ENCODE results near the gene EIF3A. TPM values are rescaled to one million over a fixed set of nuclear protein-coding genes. Genes with fewer than 3 reads are reported as not detected.

EIF3A gene
- total RNA-seq, 2 experiments from 2014 or later, result 131 to 162 TPM

DNA sequence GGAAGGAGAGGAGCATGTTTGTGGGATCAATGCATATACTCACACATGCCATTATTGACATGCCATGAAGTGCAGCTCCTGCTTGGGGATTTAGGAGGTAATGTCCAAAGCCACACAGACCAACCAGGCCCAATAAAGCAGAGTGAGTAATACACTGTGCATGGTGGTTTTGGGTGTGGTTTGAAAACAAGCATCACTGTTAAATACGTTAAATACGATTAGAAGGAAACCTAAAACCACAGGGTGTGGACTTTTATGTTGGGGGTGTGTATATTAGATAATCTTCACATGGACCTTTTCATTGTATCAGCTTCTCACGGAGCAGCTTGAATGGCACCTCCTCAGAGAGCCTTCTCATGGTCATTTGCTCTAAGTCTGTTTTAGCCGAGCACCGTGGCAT is 10.4 kb upstream of the EIF3A start:
- Mint-ChIP-seq H3K9me3 (ENCODE audit: low read depth) (no peaks in the 10 kb centered on the region), H3K4me1 (peaks cover 39% of the 10 kb centered on the region), H3K27me3 (no peaks in the 10 kb centered on the region), H3K4me3 (peak overlapping the region; percentile 58), H3K36me3 (no peaks in the 10 kb centered on the region), H3K27ac (peak overlapping the region; percentile 97)
- CTCF ChIA-PET, result interaction anchor here (1.6 to 2.2 kb wide), 4 partner anchors 9 to 41 kb away, joined by 5 to 12 read pairs (median 6); partner anchors contain the start of genes DENND10 and EIF3A
- peak; percentile 82 for DNase-seq
- ATAC-seq, result peak; percentile 85

DNA sequence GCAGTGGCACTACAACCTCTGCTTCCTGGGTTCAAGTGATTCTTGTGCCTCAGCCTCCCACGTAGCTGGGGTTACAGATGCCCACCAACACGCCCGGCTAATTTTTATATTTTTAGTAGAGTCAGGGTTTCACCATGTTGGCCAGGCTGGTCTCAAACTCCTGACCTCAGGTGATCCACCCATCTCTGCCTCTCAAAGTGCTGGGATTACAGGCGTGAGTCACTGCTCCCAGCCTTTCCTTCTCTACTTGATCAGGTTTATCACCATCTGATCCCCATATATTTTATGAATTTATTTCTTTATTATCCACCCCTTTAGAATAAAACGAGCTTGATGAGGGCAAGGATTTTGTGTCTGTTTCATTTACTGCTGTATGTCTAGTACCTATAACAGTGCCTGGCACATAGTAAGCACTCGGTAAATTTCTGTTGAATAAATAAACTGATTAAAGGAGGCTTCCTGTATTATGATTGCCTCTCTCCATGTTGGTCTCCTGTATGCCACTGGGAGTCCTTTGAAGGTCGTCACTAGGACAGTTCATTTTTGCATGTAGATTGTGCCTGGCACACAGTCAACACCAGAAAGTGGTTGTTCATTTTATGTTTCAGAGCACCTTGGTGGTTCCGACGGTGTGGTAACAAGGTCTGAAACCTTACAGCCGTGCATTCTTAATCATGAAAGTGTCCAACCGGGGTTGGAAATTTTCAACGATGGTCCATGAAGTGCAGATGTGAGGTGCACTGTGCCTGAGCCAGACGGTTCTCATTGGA is 9.6 kb upstream of the EIF3A start:
- Mint-ChIP-seq H3K4me3 (peak overlapping the region; percentile 58), H3K36me3 (no peaks in the 10 kb centered on the region)

DNA sequence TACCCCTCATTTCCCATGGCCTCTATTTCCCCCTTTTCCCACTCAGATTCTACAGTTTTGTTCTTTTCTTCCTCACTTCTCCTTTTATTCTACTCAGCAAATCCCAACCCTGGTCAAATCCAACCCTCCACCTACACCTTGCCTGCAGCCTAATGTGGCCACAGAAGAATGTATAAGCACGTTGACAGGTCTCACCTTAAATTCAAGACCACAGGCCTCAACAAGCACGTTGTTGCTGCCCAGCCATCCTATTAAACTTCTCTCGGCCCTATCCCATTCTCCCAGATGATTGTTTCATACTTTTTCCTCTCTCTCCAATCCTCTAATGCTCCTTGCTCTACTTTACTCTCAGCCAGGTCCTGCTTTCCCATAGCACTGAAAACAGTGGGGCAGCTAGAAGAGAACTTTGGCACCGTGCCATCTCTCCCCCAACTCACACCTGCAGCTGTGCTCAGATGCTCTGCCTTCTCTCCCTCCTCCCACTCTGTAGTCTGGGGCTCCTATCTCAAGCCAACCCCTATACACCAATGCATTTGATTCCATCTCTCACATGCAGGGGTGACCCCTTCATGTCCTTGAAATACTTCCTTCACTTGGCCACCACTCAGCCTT is 6.8 kb upstream of the EIF3A start:
- peaks cover 41% of the 10 kb centered on the region for H3K4me1 Mint-ChIP-seq
- H3K36me3 Mint-ChIP-seq, result no peaks in the 10 kb centered on the region
- DNase-seq (no peak), ATAC-seq (no peak)
- no peaks in the 10 kb centered on the region for H3K27me3 Mint-ChIP-seq
- CTCF ChIA-PET, result no interaction called here
- H3K27ac Mint-ChIP-seq, result no peak overlapping the region
- no peaks in the 10 kb centered on the region for H3K9me3 Mint-ChIP-seq (ENCODE audit: low read depth)
- H3K4me3 Mint-ChIP-seq, result no peak overlapping the region

More for the DNA sequence above, 9.6 kb upstream of the EIF3A start:
- Mint-ChIP-seq H3K27me3 (no peaks in the 10 kb centered on the region), H3K4me1 (peaks cover 36% of the 10 kb centered on the region), H3K27ac (peak overlapping the region; percentile 97), H3K9me3 (ENCODE audit: low read depth) (no peaks in the 10 kb centered on the region)
- CTCF ChIA-PET, result interaction anchor here (1.6 to 2.2 kb wide), 4 partner anchors 10 to 42 kb away, joined by 5 to 12 read pairs (median 6); partner anchors contain the start of genes DENND10 and EIF3A
- ATAC-seq, result peak; percentile 46
- peak; percentile 71 for DNase-seq

GRCh38 chr10:119084896-119085295 is 4.3 kb upstream of the EIF3A start:
- DNase-seq (peak; percentile 5), ATAC-seq (no peak)
- CTCF ChIA-PET, result interaction anchor here (0.6 to 1.7 kb wide), 4 partner anchors 10 to 113 kb away, joined by 3 to 7 read pairs (median 4); no protein-coding TSS in a partner anchor
- Mint-ChIP-seq H3K27ac (no peak overlapping the region), H3K9me3 (ENCODE audit: low read depth) (no peaks in the 10 kb centered on the region), H3K4me1 (peaks cover 27% of the 10 kb centered on the region), H3K4me3 (no peak overlapping the region), H3K27me3 (no peaks in the 10 kb centered on the region), H3K36me3 (peaks cover 8% of the 10 kb centered on the region)

GRCh38 chr10:119079599-119080520 is 757 bp downstream of the EIF3A start:
- Mint-ChIP-seq H3K36me3 (peaks cover 30% of the 10 kb centered on the region), H3K27ac (peak overlapping the region; percentile 98), H3K27me3 (no peaks in the 10 kb centered on the region), H3K4me1 (peaks cover 46% of the 10 kb centered on the region), H3K4me3 (peak overlapping the region; percentile 96), H3K9me3 (ENCODE audit: low read depth) (no peaks in the 10 kb centered on the region)
- ATAC-seq, result peak; percentile 76
- CTCF ChIA-PET, result interaction anchor here (0.9 to 1.8 kb wide), 4 partner anchors 11 to 51 kb away, joined by 3 to 5 read pairs (median 4); partner anchors contain the start of gene DENND10
- DNase-seq, result peak; percentile 82

DNA sequence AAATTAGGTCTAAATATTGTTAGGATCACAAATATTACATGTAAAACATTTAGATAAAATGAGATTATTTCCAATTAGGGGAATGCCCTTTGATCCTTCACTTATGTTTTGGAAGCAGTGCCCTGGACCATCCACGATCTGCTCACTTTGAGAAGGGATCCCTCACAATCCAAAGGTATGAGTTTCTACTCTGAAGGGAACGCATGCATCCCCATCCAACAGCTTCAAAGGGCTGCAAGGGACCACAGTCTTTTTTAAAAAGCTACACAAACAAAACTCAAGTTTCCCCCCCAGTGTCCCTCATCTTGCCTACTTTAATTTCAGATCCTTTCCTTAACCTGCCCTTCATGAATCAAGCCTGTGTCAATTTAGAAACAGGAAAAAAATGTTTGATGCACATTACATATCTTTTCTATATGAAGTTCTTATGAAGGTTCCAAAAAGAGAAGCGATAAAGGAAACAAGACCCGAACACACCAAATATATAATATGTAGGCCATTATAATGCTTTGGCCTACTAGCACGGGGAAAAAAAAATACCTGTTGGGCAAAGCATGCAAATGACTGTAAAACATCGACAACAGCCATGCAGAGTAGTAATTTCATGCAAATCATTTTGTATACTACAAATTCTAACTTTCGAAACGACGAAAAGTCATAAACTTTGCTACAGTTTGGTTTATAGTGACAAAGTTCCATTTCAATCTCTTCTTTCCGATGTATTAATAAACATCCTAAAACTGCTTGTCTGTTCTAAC is 2.0 kb downstream of the EIF3A start:
- Mint-ChIP-seq H3K27me3 (no peaks in the 10 kb centered on the region), H3K9me3 (ENCODE audit: low read depth) (no peaks in the 10 kb centered on the region), H3K4me3 (peak overlapping the region; percentile 96), H3K4me1 (peaks cover 52% of the 10 kb centered on the region), H3K36me3 (peaks cover 35% of the 10 kb centered on the region), H3K27ac (peak overlapping the region; percentile 98)
- ATAC-seq (no peak), DNase-seq (peak; percentile 36)
- CTCF ChIA-PET, result interaction anchor here (1.1 to 1.8 kb wide), 2 partner anchors 23 to 26 kb away, joined by 5 read pairs; partner anchors contain the start of gene DENND10

GRCh38 chr10:119073584-119073983 is 7.0 kb downstream of the EIF3A start:
- CTCF ChIA-PET, result interaction anchor here (0.9 to 1.0 kb wide), 2 partner anchors 30 to 39 kb away, joined by 3 to 4 read pairs; partner anchors contain the start of gene DENND10
- peak overlapping the region; percentile 43 for H3K27ac Mint-ChIP-seq

DNA sequence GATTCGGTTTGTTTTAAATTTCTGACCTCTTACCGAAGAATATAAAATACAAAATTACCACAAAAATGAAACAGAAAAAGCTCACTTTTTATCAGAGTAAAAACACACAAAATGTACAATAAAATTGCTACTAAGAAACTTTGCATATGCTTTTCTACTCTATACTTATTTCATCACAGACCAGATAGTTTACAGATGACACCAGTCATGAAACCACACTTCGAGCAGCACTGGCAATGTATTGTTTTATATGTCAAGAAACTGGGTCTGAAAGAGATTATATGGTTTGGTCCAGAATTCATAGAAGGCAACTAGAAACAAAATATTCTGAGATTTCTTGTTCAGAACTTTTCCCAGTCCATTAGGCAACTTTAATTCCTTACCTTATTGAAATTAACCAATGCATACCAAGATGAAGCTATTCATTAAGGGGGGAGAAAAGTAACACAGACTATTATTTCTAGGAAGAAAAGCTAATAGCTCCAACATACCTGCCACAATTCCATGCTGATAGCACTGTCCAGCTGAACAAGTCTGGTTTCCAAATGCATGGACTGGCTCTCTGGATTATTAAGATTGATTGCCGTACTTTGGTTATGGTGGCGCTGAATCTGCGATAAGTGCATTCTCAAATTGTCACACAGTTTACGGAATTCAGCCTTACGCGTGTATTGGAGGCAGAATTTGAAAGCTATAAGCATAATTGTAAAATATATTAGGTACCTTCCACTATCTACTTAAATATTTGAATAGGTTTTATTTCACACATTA is 10.0 kb downstream of the EIF3A start:
- H3K9me3 Mint-ChIP-seq (ENCODE audit: low read depth), result no peaks in the 10 kb centered on the region
- peak overlapping the region; percentile 8 for H3K27ac Mint-ChIP-seq
- no peaks in the 10 kb centered on the region for H3K27me3 Mint-ChIP-seq
- CTCF ChIA-PET, result no interaction called here
- H3K4me1 Mint-ChIP-seq, result peaks cover 46% of the 10 kb centered on the region
- H3K4me3 Mint-ChIP-seq, result no peak overlapping the region
- ATAC-seq (no peak), DNase-seq (no peak)
- H3K36me3 Mint-ChIP-seq, result peaks cover 69% of the 10 kb centered on the region

More at GRCh38 chr10:119073584-119073983, 7.0 kb downstream of the EIF3A start:
- Mint-ChIP-seq H3K36me3 (peaks cover 56% of the 10 kb centered on the region), H3K9me3 (ENCODE audit: low read depth) (no peaks in the 10 kb centered on the region), H3K4me3 (no peak overlapping the region), H3K27me3 (no peaks in the 10 kb centered on the region), H3K4me1 (peaks cover 66% of the 10 kb centered on the region)
- DNase-seq, result no peak
- no peak for ATAC-seq

GRCh38 chr10:119061926-119062325 is 18.7 kb downstream of the EIF3A start:
- CTCF ChIA-PET, result interaction anchor here (1.6 to 1.9 kb wide), 2 partner anchors 8 to 31 kb away, joined by 3 to 4 read pairs; no protein-coding TSS in a partner anchor
- peak overlapping the region; percentile 5 for H3K27ac Mint-ChIP-seq
- no peaks in the 10 kb centered on the region for H3K9me3 Mint-ChIP-seq (ENCODE audit: low read depth)
- ATAC-seq (no peak), DNase-seq (no peak)
- peaks cover 68% of the 10 kb centered on the region for H3K36me3 Mint-ChIP-seq
- H3K4me3 Mint-ChIP-seq, result no peak overlapping the region
- H3K27me3 Mint-ChIP-seq, result no peaks in the 10 kb centered on the region
- peaks cover 15% of the 10 kb centered on the region for H3K4me1 Mint-ChIP-seq

DNA sequence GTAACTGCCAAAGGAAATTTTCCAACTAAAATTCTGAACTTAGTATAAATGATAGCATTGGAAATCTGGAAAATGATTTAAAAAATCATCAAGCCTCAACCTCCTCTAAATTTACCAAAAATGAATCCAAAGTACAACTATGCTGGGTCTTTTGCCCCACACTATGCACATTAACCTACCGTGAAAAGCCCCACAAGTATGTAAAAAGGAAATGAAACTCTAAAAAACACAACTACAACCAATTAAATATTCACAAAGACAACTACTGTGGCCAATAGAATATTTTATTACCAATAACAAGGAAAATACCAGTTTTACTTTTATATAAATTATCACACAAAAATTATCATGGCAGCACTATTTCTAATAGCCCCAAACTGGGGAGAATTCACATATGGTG is 19.3 kb downstream of the EIF3A start:
- no peaks in the 10 kb centered on the region for H3K9me3 Mint-ChIP-seq (ENCODE audit: low read depth)
- H3K36me3 Mint-ChIP-seq, result peaks cover 70% of the 10 kb centered on the region
- no peaks in the 10 kb centered on the region for H3K27me3 Mint-ChIP-seq
- ATAC-seq, result no peak
- DNase-seq, result no peak
- no peak overlapping the region for H3K27ac Mint-ChIP-seq
- H3K4me1 Mint-ChIP-seq, result peaks cover 13% of the 10 kb centered on the region
- H3K4me3 Mint-ChIP-seq, result no peak overlapping the region
- CTCF ChIA-PET, result interaction anchor here (1.6 to 1.9 kb wide), 2 partner anchors 7 to 31 kb away, joined by 3 to 4 read pairs; no protein-coding TSS in a partner anchor

DNA sequence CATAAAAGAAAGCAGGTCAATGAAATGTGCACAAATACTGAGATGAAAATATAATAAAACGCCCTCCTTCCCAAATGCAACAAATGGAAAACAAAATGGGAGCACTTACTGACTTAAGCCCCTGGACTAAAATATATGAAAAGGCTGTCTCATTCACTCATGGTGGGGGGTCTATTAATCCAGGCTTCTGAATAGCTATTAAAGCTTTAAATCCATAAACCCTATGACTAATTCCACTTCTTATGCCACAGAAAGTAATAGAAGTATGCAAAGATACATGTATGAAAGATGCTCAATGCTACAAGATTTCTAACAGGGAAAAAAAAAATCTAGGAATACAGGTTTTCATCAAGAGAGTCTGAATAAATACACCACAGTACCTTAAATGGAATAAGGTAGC is 20.5 kb downstream of the EIF3A start:
- peaks cover 70% of the 10 kb centered on the region for H3K36me3 Mint-ChIP-seq
- CTCF ChIA-PET, result no interaction called here

GRCh38 chr10:119059557-119059956 is 21.1 kb downstream of the EIF3A start:
- H3K36me3 Mint-ChIP-seq, result peaks cover 70% of the 10 kb centered on the region
- peaks cover 13% of the 10 kb centered on the region for H3K4me1 Mint-ChIP-seq
- no peaks in the 10 kb centered on the region for H3K27me3 Mint-ChIP-seq

More for the DNA sequence above, 20.5 kb downstream of the EIF3A start:
- no peaks in the 10 kb centered on the region for H3K9me3 Mint-ChIP-seq (ENCODE audit: low read depth)
- ATAC-seq (no peak), DNase-seq (no peak)
- no peaks in the 10 kb centered on the region for H3K27me3 Mint-ChIP-seq
- H3K27ac Mint-ChIP-seq, result no peak overlapping the region
- H3K4me3 Mint-ChIP-seq, result no peak overlapping the region
- H3K4me1 Mint-ChIP-seq, result peaks cover 13% of the 10 kb centered on the region

More at GRCh38 chr10:119059557-119059956, 21.1 kb downstream of the EIF3A start:
- ATAC-seq (no peak), DNase-seq (no peak)
- Mint-ChIP-seq H3K27ac (no peak overlapping the region), H3K4me3 (no peak overlapping the region), H3K9me3 (ENCODE audit: low read depth) (no peaks in the 10 kb centered on the region)
- CTCF ChIA-PET, result no interaction called here
